HepG2 (cell line): ENCODE measurements around the gene SETD1A.

Experiments
- SALL2 ChIP-seq: sonication (generic); formaldehyde crosslinking; IDR thresholded peaks from 2 replicates; pipeline ENCODE4 v1.8.1; 2023; ENCODE audit warnings: mild to moderate bottlenecking, missing genetic modification reagents, inconsistent platforms
- TBL1XR1 ChIP-seq: fragments of 150-350 bp; IDR thresholded peaks from 2 replicates; pipeline ENCODE4 v1.6.1; 2014; ENCODE audit warnings: borderline replicate concordance, low read length; ENCODE audit not compliant: partially characterized antibody
- U2AF2 ChIP-seq: fragments of 200-400 bp; formaldehyde crosslinking; IDR thresholded peaks from 2 replicates; pipeline ENCODE4 v1.6.1; 2017; ENCODE audit warnings: low read depth, mild to moderate bottlenecking, low read length
- ZNF274 ChIP-seq: sonication (generic); formaldehyde crosslinking; IDR thresholded peaks from 2 replicates; pipeline ENCODE4 v1.5.1; 2020; ENCODE audit warnings: mild to moderate bottlenecking, missing genetic modification reagents

- TF ChIP-seq TBL1XR1 (no peak), SALL2 (no peak; the same call in 1 of the 2 replicates), U2AF2 (no peak), ZNF274 (CRISPR knock-in tag) (no peak)
These were observed 8.6 kb upstream of the SETD1A start, which contains the start of gene ORAI3 for GRCh38 chr16:30948667-30949649.
